HG03565 (cell line): ENCODE measurements around the gene TMEM106B.
A peak's percentile ranks its signal among the peaks of the same experiment; 100 is the strongest.

ENCODE experiments used
- ATAC-seq: cut with Tn5 transposase; IDR thresholded peaks from one replicate; pipeline ENCODE4 v1.9.1; 2021; ENCODE audit warnings: mild to moderate bottlenecking, moderate library complexity; ENCODE audit not compliant: unreplicated experiment

The TMEM106B gene

DNA sequence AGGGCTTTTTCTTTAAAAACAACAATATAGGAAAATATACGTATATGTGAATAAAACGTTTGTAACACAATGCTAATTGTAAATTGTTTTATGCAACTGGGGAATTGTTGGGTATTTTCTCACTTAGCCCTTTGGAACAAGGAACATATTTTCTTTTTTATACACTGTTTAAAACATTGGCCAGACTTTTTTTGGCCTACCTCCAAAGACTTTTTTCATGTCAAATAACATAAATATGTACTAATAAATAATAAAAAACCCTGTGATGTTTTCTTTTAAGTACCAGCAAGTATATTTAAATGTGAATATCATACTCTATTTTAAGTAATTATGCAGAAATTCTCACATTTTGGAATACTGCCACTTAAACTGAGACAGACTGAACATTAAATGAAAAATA is 15.7 kb downstream of the TMEM106B start:
- no peak for ATAC-seq

DNA sequence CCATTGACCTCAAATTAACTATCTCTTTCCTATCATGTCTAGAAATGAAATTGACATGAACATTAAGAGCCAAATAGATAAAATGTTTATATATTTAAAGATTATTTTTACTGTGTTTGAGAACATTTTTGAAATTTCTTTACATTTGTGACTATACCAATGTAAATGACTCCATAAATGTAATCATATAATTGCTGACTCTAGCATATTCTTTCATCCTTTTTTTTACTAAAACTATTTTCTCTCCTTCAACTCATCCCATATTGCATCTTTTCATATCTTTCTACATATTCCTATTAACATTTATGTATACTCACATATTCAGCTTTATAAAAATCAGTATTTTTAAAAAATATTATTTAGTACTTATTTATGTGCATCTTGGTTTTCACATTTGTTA is 16.9 kb downstream of the TMEM106B start:
- ATAC-seq: no peak

DNA sequence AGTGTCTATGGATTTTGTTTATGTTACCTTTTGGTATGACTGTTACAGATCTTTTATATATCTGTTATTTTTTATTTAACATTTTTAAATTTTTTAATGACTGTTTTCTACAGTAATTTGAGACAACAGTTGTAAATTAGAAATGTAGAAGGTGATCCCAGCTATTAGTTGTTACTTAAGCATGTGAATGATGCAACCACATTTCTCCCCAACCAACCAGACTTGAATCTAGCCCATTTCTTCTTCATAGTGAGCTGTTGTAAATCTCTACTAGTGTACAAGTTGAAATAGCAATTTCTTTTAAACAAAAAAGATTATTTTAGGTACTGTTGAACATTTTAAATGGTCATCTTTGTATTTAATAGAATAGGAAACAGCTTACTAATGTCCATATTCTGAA is 18.0 kb downstream of the TMEM106B start:
- ATAC-seq: no peak

DNA sequence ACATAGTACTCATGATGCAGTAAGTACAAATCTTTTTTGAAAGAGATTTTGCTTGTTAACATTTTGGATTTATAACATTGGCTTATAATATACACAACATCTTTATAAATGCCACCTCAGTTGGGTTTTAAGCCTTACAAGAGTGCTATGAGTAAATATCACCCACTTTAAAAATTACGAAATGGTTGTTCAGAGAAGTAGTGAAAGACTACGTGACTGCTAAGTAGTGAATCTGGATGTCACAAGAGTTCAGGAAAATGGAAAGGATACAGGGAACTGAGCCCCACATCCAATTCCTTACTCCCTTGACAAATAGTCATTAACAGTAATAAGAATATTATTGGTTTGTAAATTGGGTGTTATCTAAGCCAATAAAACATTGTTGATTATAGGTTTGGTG is 20.0 kb downstream of the TMEM106B start:
- no peak for ATAC-seq

DNA sequence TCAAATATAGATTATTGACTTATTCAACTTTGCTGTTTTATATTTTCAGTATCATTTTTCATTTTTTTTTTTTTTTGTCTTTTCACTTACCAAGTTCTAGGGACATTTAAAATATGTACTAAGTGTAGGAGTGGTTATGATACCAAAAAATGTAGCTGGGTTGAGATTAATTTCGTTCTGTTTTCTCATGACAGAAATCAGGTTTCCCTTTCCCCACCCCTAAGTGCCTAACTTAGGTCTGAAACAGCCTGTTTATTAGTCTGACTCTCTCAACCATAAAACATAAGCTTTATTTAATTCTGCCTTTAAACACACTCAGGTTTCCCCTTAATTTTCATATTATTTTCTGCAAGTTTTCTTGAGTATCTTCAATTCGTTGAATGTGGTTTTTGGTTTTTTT is 22.1 kb downstream of the TMEM106B start:
- ATAC-seq: no peak

DNA sequence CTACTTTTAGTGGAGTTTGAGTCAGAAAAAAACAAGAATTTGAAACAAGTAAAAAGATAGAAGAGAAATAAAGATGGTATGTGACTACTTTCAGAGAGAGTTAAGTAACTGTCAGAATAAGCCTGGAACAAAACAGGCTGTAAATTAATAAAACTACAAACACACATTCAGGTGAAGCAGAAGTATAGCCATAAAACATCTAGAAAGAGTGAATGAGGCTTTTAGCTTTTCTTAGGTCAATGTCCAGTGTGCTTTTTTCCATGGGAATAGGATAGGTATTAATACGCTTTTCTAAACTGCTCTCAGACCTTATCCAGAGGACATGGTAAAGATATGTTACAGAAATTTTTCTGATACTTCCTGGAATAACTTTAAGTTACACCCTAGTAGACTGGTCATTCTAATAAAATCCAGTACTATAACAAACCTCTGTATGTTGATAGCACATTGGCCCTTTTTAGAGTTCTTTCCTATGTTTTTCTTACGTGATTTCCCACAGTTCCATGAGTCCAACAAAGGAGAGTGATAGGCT is 23.3 kb downstream of the TMEM106B start:
- ATAC-seq: no peak

DNA sequence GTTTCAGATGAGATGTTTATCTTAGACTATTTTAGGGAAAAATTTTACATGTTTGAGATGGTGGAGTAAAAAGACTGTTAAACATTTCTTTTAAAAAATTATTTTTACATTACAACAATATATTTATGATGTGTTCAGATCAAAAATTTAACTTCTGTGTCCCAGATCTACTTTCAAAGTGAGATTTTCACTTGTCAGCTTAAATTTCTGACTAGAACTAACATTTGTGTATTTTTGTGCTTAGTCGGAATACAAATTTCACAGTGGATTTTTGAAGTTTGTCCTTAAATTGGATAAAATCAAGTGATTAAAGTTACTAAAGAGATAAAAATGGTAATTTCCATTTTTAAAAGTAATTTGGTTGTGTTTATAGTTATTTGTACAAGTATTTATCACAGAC is 24.9 kb downstream of the TMEM106B start:
- no peak for ATAC-seq

DNA sequence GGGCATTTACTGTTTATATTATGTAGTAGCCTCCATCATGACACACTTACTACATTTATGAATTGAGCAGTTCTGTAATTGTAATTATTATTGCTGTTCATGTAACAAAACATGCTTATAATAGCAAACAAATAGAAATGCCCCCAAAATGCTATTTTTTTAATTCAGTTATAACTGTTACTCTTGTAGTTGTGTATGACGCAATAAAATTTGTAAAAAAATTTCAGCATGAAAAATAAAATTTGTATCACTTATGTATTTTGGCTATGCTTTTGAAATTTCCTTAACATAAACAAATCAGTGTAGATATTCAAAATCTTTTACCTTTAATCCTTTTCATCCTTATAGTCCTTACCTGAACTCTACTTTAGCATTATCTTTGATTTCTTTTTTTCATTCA is 25.9 kb downstream of the TMEM106B start:
- ATAC-seq: no peak

DNA sequence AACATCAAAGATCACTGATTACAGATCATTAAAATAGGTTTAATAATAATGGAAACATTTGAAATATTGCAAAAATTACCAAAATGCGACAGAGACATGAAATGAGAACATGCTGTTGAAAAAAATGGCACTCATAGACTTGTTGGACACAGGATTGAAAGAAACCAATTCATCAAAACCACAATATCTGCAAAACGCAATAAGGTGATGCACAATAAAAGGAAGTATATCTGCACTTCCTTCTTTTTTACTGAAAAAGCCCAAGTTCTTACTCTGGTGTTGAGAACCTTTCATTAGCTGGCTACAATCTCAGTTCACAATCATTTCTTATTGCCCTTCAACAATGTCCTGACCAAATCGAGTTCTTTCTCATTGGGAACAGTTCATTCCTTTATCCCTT is 28.7 kb downstream of the TMEM106B start:
- no peak for ATAC-seq

DNA sequence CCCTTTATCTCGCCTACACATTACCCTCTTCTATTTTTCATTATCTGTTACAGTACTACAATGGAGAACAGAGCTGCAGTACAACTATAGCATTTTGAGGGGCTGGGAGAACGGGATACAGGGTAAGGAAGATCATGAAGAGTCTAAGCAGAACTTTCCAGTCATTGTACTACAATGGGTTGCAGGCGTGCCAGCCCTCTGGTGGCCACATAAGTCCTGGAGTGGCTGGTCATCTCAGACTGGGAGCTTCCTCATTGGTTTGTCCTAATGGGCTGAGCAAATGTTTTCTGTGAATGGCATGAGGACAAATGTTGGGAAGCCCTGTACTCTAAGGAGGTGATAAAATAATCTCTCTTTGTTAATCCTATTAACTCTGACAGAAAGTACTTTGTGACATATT is 33.0 kb downstream of the TMEM106B start:
- no peak for ATAC-seq

DNA sequence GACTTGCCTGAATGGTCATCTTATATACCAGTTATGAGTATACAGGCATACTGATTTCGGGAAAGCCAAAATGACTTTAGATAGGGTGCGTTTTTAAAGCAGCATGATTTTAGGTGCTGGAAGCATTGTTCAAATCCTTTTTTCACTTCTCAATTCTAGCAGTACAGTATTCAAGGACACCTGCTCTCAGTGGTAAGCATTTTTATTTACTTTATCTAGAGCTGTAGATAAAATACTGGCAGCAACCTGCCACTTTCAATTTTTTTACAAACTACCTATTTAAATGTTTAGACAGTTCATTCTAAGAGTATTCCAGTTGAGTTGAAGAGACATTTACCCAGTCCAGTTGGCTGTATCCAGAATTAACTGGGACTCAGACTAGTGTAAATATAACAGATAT is 33.6 kb downstream of the TMEM106B start:
- ATAC-seq: no peak

DNA sequence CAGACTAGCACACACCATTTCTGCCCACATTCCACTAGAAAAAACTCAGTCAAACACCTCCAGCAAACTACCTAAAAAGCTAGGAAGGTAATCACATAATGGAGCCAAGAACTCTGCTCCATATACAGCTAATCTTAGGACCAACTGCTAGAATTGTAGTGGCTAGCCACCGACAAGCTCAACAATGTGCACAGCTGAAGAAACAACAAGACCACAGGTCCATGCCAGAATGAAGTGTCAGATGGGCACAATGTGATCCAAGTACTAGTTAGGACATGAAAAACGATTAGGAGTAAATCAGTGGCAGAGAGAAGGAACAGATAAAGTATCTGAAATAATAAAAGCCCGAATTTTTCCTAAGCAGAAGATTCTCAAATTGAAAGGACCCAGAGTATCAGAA is 38.6 kb downstream of the TMEM106B start:
- ATAC-seq: no peak

DNA sequence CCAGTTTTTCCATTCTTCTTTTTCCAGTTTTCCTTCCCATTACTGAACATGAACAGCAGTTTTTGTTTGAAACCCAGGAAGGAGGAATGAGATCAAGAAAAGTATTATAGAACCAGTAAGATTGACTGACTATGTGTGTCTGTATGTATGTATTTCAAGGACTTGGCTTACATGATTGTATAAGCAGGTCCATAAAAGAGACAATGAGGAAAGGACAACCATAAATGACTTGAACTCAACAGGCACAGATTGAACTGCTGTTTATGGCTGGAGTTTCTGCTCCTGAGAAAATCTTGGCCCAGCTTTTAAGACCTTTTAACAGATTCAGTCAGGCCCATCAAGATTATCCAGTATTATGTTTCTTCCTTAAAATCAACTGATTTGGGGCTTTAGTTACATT is 39.1 kb downstream of the TMEM106B start:
- ATAC-seq: no peak

DNA sequence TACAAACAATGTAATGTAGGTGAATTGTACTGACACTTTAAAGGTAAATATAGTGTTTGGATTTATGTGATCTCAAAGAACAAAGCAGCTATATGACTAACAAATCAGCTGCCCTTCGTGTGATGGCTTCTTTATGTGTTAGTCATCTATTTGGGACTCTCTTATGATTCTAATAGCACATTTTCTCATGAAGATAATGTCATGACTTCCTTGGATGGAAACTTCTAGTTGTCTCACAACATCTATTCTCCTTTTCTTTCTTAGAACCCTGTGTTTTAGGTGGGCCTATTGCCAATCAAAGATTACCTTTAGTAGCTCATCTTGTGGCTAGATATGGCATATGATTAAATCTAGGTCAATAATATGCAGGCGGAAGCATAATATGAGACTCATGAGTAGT is 45.0 kb downstream of the TMEM106B start:
- no peak for ATAC-seq

DNA sequence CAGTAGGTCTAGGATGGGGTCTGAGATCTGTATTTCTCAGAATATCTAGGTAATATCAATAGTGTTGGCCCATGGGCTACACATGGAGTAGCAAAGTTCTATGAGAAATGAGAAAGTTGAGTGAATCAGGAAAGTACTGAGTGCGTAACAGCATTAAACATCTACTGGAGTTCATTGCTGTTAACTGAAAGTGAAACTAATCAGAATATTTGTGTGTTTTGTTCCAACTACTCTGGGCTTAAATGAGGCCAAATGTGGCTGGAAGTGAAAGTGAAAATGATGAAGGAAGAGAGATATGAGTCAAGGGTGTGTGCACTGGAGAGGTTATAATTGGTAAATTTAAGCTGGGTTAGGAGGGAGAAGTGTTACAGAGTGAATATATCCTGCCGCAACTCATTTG is 46.5 kb downstream of the TMEM106B start:
- ATAC-seq: peak; percentile 100

DNA sequence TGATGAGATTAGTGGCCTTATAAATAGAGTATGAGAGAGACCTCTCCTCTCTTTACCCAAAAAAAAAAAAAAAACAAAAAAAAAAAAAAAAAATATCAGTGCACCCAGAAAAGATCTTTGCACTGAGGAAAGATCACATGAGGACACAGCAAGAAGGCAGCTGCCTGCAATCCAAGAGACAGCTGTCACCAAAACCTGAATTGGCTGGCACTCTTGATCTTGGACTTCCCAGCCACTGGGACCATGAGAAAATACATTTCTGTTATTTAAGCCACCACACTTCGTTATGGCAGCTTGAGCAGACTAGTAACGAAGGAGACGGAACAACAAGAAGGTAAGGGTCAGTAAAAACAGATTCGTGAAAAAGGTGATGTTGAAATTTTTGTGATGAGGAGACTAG is 47.0 kb downstream of the TMEM106B start:
- ATAC-seq: no peak

DNA sequence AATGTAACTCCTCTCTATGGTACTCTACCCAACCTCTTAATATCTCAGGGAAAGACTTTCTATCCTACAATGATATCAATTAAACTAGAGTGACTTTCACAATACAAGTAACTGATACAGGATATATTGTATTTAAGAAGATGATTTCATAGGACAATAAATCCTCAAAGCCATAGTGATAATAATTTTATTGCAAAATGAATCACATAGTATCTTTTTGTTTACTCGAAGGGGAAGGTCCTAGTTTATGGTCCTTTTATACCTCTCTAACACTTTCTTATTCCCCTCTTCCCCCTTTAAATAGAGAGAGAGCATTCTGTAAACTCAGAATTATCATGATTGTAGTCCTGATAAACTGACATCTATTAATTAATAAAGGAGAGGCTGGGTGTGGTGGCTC is 56.4 kb downstream of the TMEM106B start:
- no peak for ATAC-seq

DNA sequence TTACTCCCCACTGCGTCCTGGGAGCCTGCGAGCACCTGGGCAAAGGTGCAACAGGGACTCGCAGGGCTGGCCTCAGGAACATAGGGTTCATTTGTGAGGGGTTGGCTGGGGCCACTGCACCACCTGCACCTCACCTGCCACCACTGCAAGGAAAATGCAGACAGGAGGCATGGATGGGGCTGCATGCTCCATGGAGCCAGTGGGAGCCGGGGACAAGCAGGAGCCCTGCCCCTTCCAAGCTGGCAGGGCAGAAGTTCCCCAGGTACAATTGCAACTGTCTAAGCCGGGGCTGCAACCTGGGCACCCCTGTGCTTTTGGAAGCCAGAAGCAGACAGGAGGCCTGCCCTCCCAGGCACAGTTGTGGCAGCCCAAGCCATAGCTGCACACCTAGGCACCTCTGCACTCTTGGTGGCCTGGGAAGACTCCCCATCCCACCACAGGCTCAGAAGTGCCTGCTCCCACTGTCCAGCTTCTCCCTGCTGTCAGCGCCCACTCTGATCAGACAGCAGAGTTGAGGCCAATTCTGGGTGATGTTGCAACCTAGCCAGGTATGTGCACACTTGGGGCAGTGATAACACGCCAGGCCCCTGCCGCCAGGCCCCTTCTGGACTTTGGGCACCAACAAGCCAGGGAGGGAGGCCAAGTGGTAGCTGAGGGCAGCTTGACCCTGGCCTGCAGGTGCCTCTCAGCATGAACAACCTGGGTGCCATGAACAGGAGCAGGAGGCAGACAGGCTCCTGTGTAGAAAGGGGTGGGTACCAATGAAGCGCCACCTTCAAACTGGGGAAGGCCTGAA is 58.2 kb downstream of the TMEM106B start:
- no peak for ATAC-seq

DNA sequence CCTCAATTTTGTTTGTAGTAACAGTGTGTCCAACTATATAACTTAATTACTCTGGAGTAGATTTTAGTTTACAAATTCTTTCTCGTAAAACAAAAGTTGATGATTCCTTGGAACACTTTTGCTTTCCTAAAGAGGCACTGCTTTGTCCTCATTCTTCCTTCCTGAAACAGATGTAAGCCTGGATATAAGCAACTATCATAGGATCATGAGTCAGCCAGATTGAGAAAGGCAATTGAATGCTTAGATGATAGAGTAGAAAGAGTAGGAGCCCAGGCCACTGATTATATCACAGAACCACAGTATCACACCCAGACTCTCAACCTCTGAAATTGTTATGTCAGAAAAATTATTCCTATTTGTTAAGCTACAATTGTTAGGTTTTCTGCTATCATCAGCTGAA is 69.9 kb downstream of the TMEM106B start:
- no peak for ATAC-seq

DNA sequence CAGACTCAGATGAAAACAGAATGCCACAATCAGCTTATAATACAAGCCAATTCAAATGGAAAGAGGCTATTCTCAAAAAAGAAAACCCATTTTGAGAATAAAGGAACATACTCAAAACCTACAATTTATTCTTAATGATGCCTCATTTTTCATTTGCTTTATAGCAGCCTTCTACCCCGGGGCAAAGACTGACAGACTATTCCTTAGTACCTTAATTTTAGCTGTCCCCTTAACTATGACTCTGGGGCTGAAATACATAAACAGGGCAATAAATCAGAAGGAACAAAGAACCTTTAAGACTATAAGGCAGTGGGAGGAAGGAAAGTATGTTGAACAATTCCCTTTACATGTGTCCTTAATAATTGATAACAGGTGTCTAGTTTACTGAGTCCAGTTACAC is 76.8 kb downstream of the TMEM106B start:
- ATAC-seq: no peak

DNA sequence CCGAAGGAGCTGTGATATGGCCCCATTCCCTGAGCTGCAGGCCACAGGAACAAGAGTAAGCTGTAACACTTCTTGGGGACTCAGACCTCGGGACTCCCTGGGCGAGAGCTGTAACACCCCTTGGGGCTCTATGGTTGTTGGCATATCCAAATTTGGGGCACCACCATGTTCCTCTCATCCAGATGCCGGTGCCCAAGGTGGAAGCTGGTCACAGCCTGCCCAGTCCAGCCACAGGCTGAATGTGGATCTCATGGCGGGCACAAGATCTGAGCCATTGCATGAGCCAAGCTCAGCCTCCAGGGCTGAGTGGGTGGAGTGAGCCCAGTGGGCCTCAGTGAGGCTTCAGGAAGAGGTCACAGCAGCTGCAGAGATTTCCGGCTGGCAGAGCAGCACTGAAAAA is 78.9 kb downstream of the TMEM106B start:
- no peak for ATAC-seq

DNA sequence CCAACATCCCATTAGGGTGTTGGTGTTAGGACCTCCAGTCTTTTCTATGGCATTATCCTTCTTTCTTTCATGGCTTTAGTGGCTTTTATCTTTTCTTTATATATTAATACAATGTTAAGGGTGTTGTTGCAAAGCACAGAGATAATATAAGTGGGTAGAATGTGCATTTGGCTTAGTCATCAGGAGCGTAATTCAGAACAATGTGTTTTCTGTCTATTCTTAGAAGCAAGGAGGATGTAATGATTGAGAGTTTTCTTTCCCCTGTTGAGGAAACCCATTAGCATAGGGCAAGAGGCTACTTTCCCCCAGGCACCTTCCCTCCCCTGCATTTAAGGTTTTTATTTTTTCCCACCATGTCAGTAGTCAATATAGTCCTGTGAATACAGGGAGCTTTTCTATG is 79.7 kb downstream of the TMEM106B start:
- ATAC-seq: no peak

DNA sequence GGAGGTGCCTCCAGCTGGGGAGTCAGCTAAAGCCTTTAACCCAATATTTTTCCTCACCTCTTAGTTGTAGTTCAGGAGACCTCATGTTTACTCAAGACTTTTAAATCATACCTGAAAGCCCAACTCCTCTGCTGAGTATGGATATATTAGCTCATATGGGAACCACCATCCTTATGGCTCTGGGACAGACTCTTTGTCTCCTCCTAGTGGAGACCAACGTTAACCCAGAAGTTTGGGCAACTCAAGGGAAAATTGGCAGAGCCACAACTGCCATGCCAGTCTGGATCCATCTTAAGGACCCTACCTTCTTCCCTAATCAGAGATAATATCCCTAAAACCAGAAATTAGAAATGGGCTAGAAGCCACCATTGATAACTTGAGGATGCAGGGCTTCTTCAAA is 80.8 kb downstream of the TMEM106B start:
- ATAC-seq: no peak
